ENCODE results near the gene SUN3. TPM values are rescaled to one million over a fixed set of nuclear protein-coding genes. Genes with fewer than 3 reads are reported as not detected.

SUN3 gene
- total and polyA plus RNA-seq, 10 of the 15 experiments (the other 5 are each of a cell fraction or from before 2014, with no cell fraction given): 0.29 to 0.48 TPM; not detected in 8

- BruUV-seq (replicated peaks): no TSS peak
- H3K4me1 ChIP-seq (ENCODE audit: control insufficient read depth, insufficient read depth, low read length): no peaks in the 10 kb centered on the region
- H3K4me3 ChIP-seq: no peak overlapping the region
- ChIA-PET POLR2A (no interaction called here), CTCF (interaction anchor here (1.3 kb wide), 1 partner anchor 54 kb away, joined by 3 read pairs; no protein-coding TSS in a partner anchor), RAD21 (ENCODE audit: unreplicated experiment) (no interaction called here), SMC1A (ENCODE audit: uncharacterized antibody, unreplicated experiment) (no interaction called here)
- WGBS (ENCODE audit: insufficient coverage, insufficient replicate concordance, low lambda C conversion rate, missing lambda C conversion rate): 31% methylated on average over 9 of the region's 9 CpGs
- no peak overlapping the region for H2AFZ ChIP-seq (ENCODE audit: control insufficient read depth, low read depth, low read length)
- H3K79me2 ChIP-seq (ENCODE audit: control insufficient read depth, insufficient read depth, low read length): no peaks in the 10 kb centered on the region
- DNase-seq (ENCODE audit: low read depth, low spot score): no peak
- H4K20me1 ChIP-seq (ENCODE audit: control insufficient read depth, insufficient read depth): no peaks in the 10 kb centered on the region
- no peaks in the 10 kb centered on the region for H3K36me3 ChIP-seq (ENCODE audit: control insufficient read depth in 2 of 2, insufficient read depth in 2 of 2, low read length in 1 of 2)
- intact Hi-C loops (cut with micrococcal nuclease; ENCODE audit: unreplicated experiment): no loop called here
- peaks cover 0 to 1% of the 10 kb centered on the region in 2 experiments; a peak in 1 of 4 replicates for H3K27me3 ChIP-seq (replicated peaks in 1 of 2; ENCODE audit: control insufficient read depth in 2 of 2, insufficient read depth in 2 of 2, low read length in 1 of 2)
- no peak overlapping the region for H3K27ac ChIP-seq (ENCODE audit: control insufficient read depth, insufficient read depth)
- in situ Hi-C loops (cut with MboI): no loop called here
- TF ChIP-seq MXI1 (IDR thresholded peaks at IDR 0.05; ENCODE audit: low read depth, low read length): no peak
- no peak for TF ChIP-seq MTA3 (IDR thresholded peaks at IDR 0.05; ENCODE audit: borderline replicate concordance, low read length)
- TF ChIP-seq STAT3 (IDR thresholded peaks at IDR 0.05; ENCODE audit: low read depth, low read length): no peak
- TF ChIP-seq MEF2A (IDR thresholded peaks at IDR 0.05; ENCODE audit: insufficient read depth, low read depth, low read length): no peak
- no peak for TF ChIP-seq RELA (IDR thresholded peaks at IDR 0.05; ENCODE audit: borderline replicate concordance, partially characterized antibody)
- TF ChIP-seq PML (IDR thresholded peaks at IDR 0.05; ENCODE audit: low read length): no peak
- no peak for TF ChIP-seq EGR1 (IDR thresholded peaks at IDR 0.05; ENCODE audit: borderline replicate concordance in 1 of 2, low read depth in 2 of 2, low read length in 2 of 2)
- TF ChIP-seq IKZF1 (conservative IDR thresholded peaks at IDR 0.05): no peak
- TF ChIP-seq TCF3 (IDR thresholded peaks at IDR 0.05; ENCODE audit: borderline replicate concordance, insufficient read depth, low read depth, low read length): no peak
- no peak for TF ChIP-seq RBBP5 (conservative IDR thresholded peaks at IDR 0.05)
- no peak for TF ChIP-seq NFXL1 (IDR thresholded peaks at IDR 0.05; ENCODE audit: borderline replicate concordance)
- TF ChIP-seq EED (IDR thresholded peaks at IDR 0.05; ENCODE audit: low read depth): no peak
- no peak for TF ChIP-seq CREB1 (IDR thresholded peaks at IDR 0.05; ENCODE audit: low read depth)
- no peak for TF ChIP-seq FOXM1 (IDR thresholded peaks at IDR 0.05; ENCODE audit: low read depth, low read length)
- TF ChIP-seq RELB (IDR thresholded peaks at IDR 0.05; ENCODE audit: low read depth): no peak
- no peak for TF ChIP-seq BMI1 (IDR thresholded peaks at IDR 0.05; ENCODE audit: borderline replicate concordance)
- no peak for ATAC-seq
- H3K9me3 ChIP-seq (replicated peaks; ENCODE audit: control insufficient read depth, insufficient read depth, low read length): no peaks in the 10 kb centered on the region
- no peak for FAIRE-seq
- no peak overlapping the region for H3K4me2 ChIP-seq (ENCODE audit: control insufficient read depth, insufficient read depth)
- no peak overlapping the region for H3K9ac ChIP-seq (ENCODE audit: control insufficient read depth, insufficient read depth, low read length)
Observed at GRCh38 chr7:48045195-48045765, 16.4 kb upstream of the SUN3 start.

Measured in GM12878 (cell line).